ENCODE data around the gene RBPJL. TPM values are rescaled to one million over a fixed set of nuclear protein-coding genes. Genes with fewer than 3 reads are reported as not detected.
A peak's percentile ranks its signal among the peaks of the same experiment; 100 is the strongest.

RBPJL gene
- total and polyA plus RNA-seq, 2 donors: 0.07 TPM; not detected in 1

GRCh38 chr20:45318948-45319347 is 12.3 kb downstream of the RBPJL start:
- DNase-seq (ENCODE audit: low read depth in 6 of 9, low spot score in 9 of 9): no peak
- Histone ChIP-seq H3K27me3 (ENCODE audit: control insufficient read depth in 2 of 2, insufficient read depth in 1 of 2, low read length in 1 of 2) (peaks cover 16 to 47% of the 10 kb centered on the region in 2 donors), H3K4me3 (ENCODE audit: low read length in 2 of 2) (no peak overlapping the region), H3K9me3 (ENCODE audit: control insufficient read depth in 2 of 2, insufficient read depth in 1 of 2, low read length in 1 of 2) (no peaks in the 10 kb centered on the region), H3K4me1 (ENCODE audit: control insufficient read depth in 2 of 2, insufficient read depth in 2 of 2, low read length in 2 of 2) (peaks cover 0 to 10% of the 10 kb centered on the region in 2 donors), H3K36me3 (ENCODE audit: control insufficient read depth in 2 of 2, insufficient read depth in 2 of 2, low read length in 1 of 2) (no peaks in the 10 kb centered on the region), H3K27ac (ENCODE audit: low read depth in 1 of 2, low read length in 1 of 2) (no peak overlapping the region)
- WGBS: 79% methylated on average over 2 of the region's 2 CpGs

- H3K27ac ChIP-seq (ENCODE audit: low read depth in 1 of 2, low read length in 1 of 2): no peak overlapping the region
- no peaks in the 10 kb centered on the region for H3K9me3 ChIP-seq (ENCODE audit: control insufficient read depth in 2 of 2, insufficient read depth in 1 of 2, low read length in 1 of 2)
- no peak overlapping the region for H3K4me3 ChIP-seq (ENCODE audit: low read length in 2 of 2)
- H3K36me3 ChIP-seq (ENCODE audit: control insufficient read depth in 2 of 2, insufficient read depth in 2 of 2, low read length in 1 of 2): no peaks in the 10 kb centered on the region
- H3K4me1 ChIP-seq (ENCODE audit: control insufficient read depth in 2 of 2, insufficient read depth in 2 of 2, low read length in 2 of 2): peaks cover 0 to 10% of the 10 kb centered on the region in 2 donors
- peaks cover 14 to 30% of the 10 kb centered on the region in 2 donors for H3K27me3 ChIP-seq (ENCODE audit: control insufficient read depth in 2 of 2, insufficient read depth in 1 of 2, low read length in 1 of 2)
- 50% methylated on average over 5 of the region's 5 CpGs for WGBS
- DNase-seq (ENCODE audit: low read depth in 6 of 9, low spot score in 9 of 9): peak in 2 of 9 donors; percentile 13 to 34
Measured at GRCh38 chr20:45320948-45321595, 14.4 kb downstream of the RBPJL start.

- 65% methylated on average over 7 of the region's 7 CpGs for WGBS
- no peaks in the 10 kb centered on the region for H3K36me3 ChIP-seq (ENCODE audit: control insufficient read depth in 2 of 2, insufficient read depth in 2 of 2, low read length in 1 of 2)
- H3K9me3 ChIP-seq (ENCODE audit: control insufficient read depth in 2 of 2, insufficient read depth in 1 of 2, low read length in 1 of 2): no peaks in the 10 kb centered on the region
- peaks cover 0 to 11% of the 10 kb centered on the region in 2 donors for H3K27me3 ChIP-seq (ENCODE audit: control insufficient read depth in 2 of 2, insufficient read depth in 1 of 2, low read length in 1 of 2)
- peak in 2 of 9 donors; percentile 19 to 43 for DNase-seq (ENCODE audit: low read depth in 6 of 9, low spot score in 9 of 9)
- H3K4me1 ChIP-seq (ENCODE audit: control insufficient read depth in 2 of 2, insufficient read depth in 2 of 2, low read length in 2 of 2): peaks cover 0 to 10% of the 10 kb centered on the region in 2 donors
- H3K4me3 ChIP-seq (ENCODE audit: low read length in 2 of 2): no peak overlapping the region
- H3K27ac ChIP-seq (ENCODE audit: low read depth in 1 of 2, low read length in 1 of 2): no peak overlapping the region
Measured at GRCh38 chr20:45322952-45323383, 16.3 kb downstream of the RBPJL start.

- Histone ChIP-seq H3K27me3 (ENCODE audit: control insufficient read depth in 2 of 2, insufficient read depth in 1 of 2, low read length in 1 of 2) (peaks cover 0 to 3% of the 10 kb centered on the region in 2 donors), H3K4me1 (ENCODE audit: control insufficient read depth in 2 of 2, insufficient read depth in 2 of 2, low read length in 2 of 2) (peaks cover 0 to 7% of the 10 kb centered on the region in 2 donors), H3K9me3 (ENCODE audit: control insufficient read depth in 2 of 2, insufficient read depth in 1 of 2, low read length in 1 of 2) (no peaks in the 10 kb centered on the region), H3K36me3 (ENCODE audit: control insufficient read depth in 2 of 2, insufficient read depth in 2 of 2, low read length in 1 of 2) (no peaks in the 10 kb centered on the region), H3K4me3 (ENCODE audit: low read length in 2 of 2) (no peak overlapping the region), H3K27ac (ENCODE audit: low read depth in 1 of 2, low read length in 1 of 2) (no peak overlapping the region)
- no peak for DNase-seq (ENCODE audit: low read depth in 6 of 9, low spot score in 9 of 9)
Measured at GRCh38 chr20:45323731-45324130, 17.1 kb downstream of the RBPJL start.

GRCh38 chr20:45325371-45325770 is 18.7 kb downstream of the RBPJL start:
- Histone ChIP-seq H3K36me3 (ENCODE audit: control insufficient read depth in 2 of 2, insufficient read depth in 2 of 2, low read length in 1 of 2) (no peaks in the 10 kb centered on the region), H3K9me3 (ENCODE audit: control insufficient read depth in 2 of 2, insufficient read depth in 1 of 2, low read length in 1 of 2) (no peaks in the 10 kb centered on the region), H3K27ac (ENCODE audit: low read depth in 1 of 2, low read length in 1 of 2) (no peak overlapping the region), H3K4me1 (ENCODE audit: control insufficient read depth in 2 of 2, insufficient read depth in 2 of 2, low read length in 2 of 2) (no peaks in the 10 kb centered on the region), H3K4me3 (ENCODE audit: low read length in 2 of 2) (no peak overlapping the region), H3K27me3 (ENCODE audit: control insufficient read depth in 2 of 2, insufficient read depth in 1 of 2, low read length in 1 of 2) (no peaks in the 10 kb centered on the region)
- no peak for DNase-seq (ENCODE audit: low read depth in 6 of 9, low spot score in 9 of 9)
- WGBS: 93% methylated on average over 6 of the region's 6 CpGs

- Histone ChIP-seq H3K9me3 (ENCODE audit: control insufficient read depth in 2 of 2, insufficient read depth in 1 of 2, low read length in 1 of 2) (no peaks in the 10 kb centered on the region), H3K27ac (ENCODE audit: low read depth in 1 of 2, low read length in 1 of 2) (no peak overlapping the region), H3K36me3 (ENCODE audit: control insufficient read depth in 2 of 2, insufficient read depth in 2 of 2, low read length in 1 of 2) (no peaks in the 10 kb centered on the region), H3K27me3 (ENCODE audit: control insufficient read depth in 2 of 2, insufficient read depth in 1 of 2, low read length in 1 of 2) (no peaks in the 10 kb centered on the region), H3K4me1 (ENCODE audit: control insufficient read depth in 2 of 2, insufficient read depth in 2 of 2, low read length in 2 of 2) (no peaks in the 10 kb centered on the region), H3K4me3 (ENCODE audit: low read length in 2 of 2) (no peak overlapping the region)
- 95% methylated on average over 4 of the region's 4 CpGs for WGBS
- no peak for DNase-seq (ENCODE audit: low read depth in 6 of 9, low spot score in 9 of 9)
Measured at GRCh38 chr20:45328451-45328850, 21.8 kb downstream of the RBPJL start.

- 89% methylated on average over 7 of the region's 7 CpGs for whole genome bisulfite sequencing
- no peak for DNase-seq (ENCODE audit: low read depth in 6 of 9, low spot score in 9 of 9)
- no peak overlapping the region for H3K27ac ChIP-seq (ENCODE audit: low read depth in 1 of 2, low read length in 1 of 2)
Measured at GRCh38 chr20:45329497-45330319, 23.1 kb downstream of the RBPJL start.

GRCh38 chr20:45330476-45330875 is 23.8 kb downstream of the RBPJL start:
- no peak overlapping the region for H3K27ac ChIP-seq (ENCODE audit: low read depth in 1 of 2, low read length in 1 of 2)
- 94% methylated on average over 3 of the region's 3 CpGs for WGBS

More at GRCh38 chr20:45329497-45330319, 23.1 kb downstream of the RBPJL start:
- H3K36me3 ChIP-seq (ENCODE audit: control insufficient read depth in 2 of 2, insufficient read depth in 2 of 2, low read length in 1 of 2): no peaks in the 10 kb centered on the region
- H3K4me3 ChIP-seq (ENCODE audit: low read length in 2 of 2): no peak overlapping the region
- no peaks in the 10 kb centered on the region for H3K27me3 ChIP-seq (ENCODE audit: control insufficient read depth in 2 of 2, insufficient read depth in 1 of 2, low read length in 1 of 2)
- H3K4me1 ChIP-seq (ENCODE audit: control insufficient read depth in 2 of 2, insufficient read depth in 2 of 2, low read length in 2 of 2): no peaks in the 10 kb centered on the region
- no peaks in the 10 kb centered on the region for H3K9me3 ChIP-seq (ENCODE audit: control insufficient read depth in 2 of 2, insufficient read depth in 1 of 2, low read length in 1 of 2)

More at GRCh38 chr20:45330476-45330875, 23.8 kb downstream of the RBPJL start:
- no peak overlapping the region for H3K4me3 ChIP-seq (ENCODE audit: low read length in 2 of 2)
- DNase-seq (ENCODE audit: low read depth in 6 of 9, low spot score in 9 of 9): no peak
- no peaks in the 10 kb centered on the region for H3K36me3 ChIP-seq (ENCODE audit: control insufficient read depth in 2 of 2, insufficient read depth in 2 of 2, low read length in 1 of 2)
- H3K4me1 ChIP-seq (ENCODE audit: control insufficient read depth in 2 of 2, insufficient read depth in 2 of 2, low read length in 2 of 2): no peaks in the 10 kb centered on the region
- no peaks in the 10 kb centered on the region for H3K9me3 ChIP-seq (ENCODE audit: control insufficient read depth in 2 of 2, insufficient read depth in 1 of 2, low read length in 1 of 2)
- no peaks in the 10 kb centered on the region for H3K27me3 ChIP-seq (ENCODE audit: control insufficient read depth in 2 of 2, insufficient read depth in 1 of 2, low read length in 1 of 2)

Data from thymus (tissue), 11 donors.